ENCODE results near the gene MIDN.

Gene MIDN

GRCh38 chr19:1238369-1239303, 9.7 kb upstream of the MIDN start:
- TF ChIP-seq POLR2AphosphoS5 (IDR thresholded peaks at IDR 0.05; ENCODE audit: low read depth, low read length) (no peak), SPI1 (IDR thresholded peaks at IDR 0.05; ENCODE audit: low read depth, low read length) (no peak), TAF1 (IDR thresholded peaks at IDR 0.05; ENCODE audit: low read depth, low read length) (no peak)
- DNase-seq (ENCODE audit: insufficient read length, low spot score) (no peak), FAIRE-seq (no peak)

DNA sequence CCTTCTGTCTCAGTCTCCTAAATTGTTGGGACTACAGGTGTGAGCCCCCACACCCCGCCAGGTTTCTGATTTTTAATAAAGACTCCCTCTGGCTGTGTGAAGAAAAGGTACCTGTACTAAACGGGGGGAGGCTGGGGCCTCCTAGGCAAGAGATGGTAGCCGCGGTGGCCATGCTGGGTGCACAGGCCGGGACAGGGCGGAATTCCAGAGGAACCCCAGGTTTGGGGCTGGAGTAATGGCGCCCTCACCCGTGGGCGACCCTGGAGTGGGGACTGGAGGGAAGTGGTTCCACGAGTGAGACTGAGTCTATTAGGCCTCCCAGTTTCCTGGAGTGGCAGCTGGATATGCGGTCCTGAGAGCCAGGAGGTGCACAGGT, 9.0 kb upstream of the MIDN start:
- DNase-seq (ENCODE audit: insufficient read length, low spot score) = no peak
- TF ChIP-seq TAF1 (IDR thresholded peaks at IDR 0.05; ENCODE audit: low read depth, low read length) (no peak), PAX5 (IDR thresholded peaks at IDR 0.05; ENCODE audit: insufficient read depth, low read length, severe bottlenecking) (no peak), POLR2A (IDR thresholded peaks at IDR 0.05; ENCODE audit: low read depth, low read length) (no peak), POU2F2 (IDR thresholded peaks at IDR 0.05; ENCODE audit: low read depth, low read length) (no peak), SPI1 (IDR thresholded peaks at IDR 0.05; ENCODE audit: low read depth, low read length) (no peak), POLR2AphosphoS5 (IDR thresholded peaks at IDR 0.05; ENCODE audit: low read depth, low read length) (no peak)
- no peak for FAIRE-seq

GRCh38 chr19:1239796-1240737, 8.3 kb upstream of the MIDN start:
- DNase-seq (ENCODE audit: insufficient read length, low spot score) (peak; percentile 100), FAIRE-seq (peak; percentile 95)
- no peak for TF ChIP-seq PAX5 (IDR thresholded peaks at IDR 0.05; ENCODE audit: insufficient read depth, low read length, severe bottlenecking)
- no peak for TF ChIP-seq POLR2A (IDR thresholded peaks at IDR 0.05; ENCODE audit: low read depth, low read length)
- TF ChIP-seq TAF1 (IDR thresholded peaks at IDR 0.05; ENCODE audit: low read depth, low read length) = no peak
- no peak for TF ChIP-seq POLR2AphosphoS5 (IDR thresholded peaks at IDR 0.05; ENCODE audit: low read depth, low read length)
- no peak for TF ChIP-seq SPI1 (IDR thresholded peaks at IDR 0.05; ENCODE audit: low read depth, low read length)
- no peak for TF ChIP-seq POU2F2 (IDR thresholded peaks at IDR 0.05; ENCODE audit: low read depth, low read length)

- DNase-seq (ENCODE audit: insufficient read length, low spot score) (no peak), FAIRE-seq (peak; percentile 33)
- TF ChIP-seq POU2F2 (IDR thresholded peaks at IDR 0.05; ENCODE audit: low read depth, low read length) = no peak
- no peak for TF ChIP-seq PAX5 (IDR thresholded peaks at IDR 0.05; ENCODE audit: insufficient read depth, low read length, severe bottlenecking)
- TF ChIP-seq TAF1 (IDR thresholded peaks at IDR 0.05; ENCODE audit: low read depth, low read length) = no peak
- TF ChIP-seq SPI1 (IDR thresholded peaks at IDR 0.05; ENCODE audit: low read depth, low read length) = no peak
- TF ChIP-seq POLR2AphosphoS5 (IDR thresholded peaks at IDR 0.05; ENCODE audit: low read depth, low read length) = no peak
These were observed 7.5 kb upstream of the MIDN start for GRCh38 chr19:1240925-1241324.

DNA sequence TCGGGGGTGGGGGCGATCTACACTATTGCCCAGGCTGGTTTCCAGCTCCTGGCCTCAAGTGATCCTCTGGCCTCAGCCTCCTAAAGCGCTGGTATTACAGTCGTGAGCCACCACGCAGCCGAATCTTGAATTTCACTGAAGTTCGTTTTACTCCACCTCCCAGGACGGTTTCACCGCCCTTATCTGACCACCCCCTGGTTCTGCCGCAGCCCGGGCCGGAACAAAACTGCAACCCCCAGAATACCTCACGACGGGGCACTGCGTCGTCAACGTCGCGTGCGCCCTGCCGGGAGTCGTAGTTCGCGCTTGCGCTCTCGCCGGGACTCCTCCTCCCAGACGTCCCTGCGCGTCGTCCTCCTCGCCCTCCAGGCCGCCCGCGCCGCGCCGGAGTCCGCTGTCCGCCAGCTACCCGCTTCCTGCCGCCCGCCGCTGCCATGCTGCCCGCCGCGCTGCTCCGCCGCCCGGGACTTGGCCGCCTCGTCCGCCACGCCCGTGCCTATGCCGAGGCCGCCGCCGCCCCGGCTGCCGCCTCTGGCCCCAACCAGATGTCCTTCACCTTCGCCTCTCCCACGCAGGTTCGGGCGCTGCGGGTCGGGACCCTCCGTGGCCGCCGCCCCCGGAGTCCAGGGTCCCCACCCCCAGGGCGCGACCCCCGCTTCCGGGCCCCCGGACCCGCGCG, 6.8 kb upstream of the MIDN start, which contains the start of gene ATP5F1D:
Gene ATP5F1D, plus strand, starts transcription at position 335 of the 679 bp plus-strand sequence. Its CDS starts 100 bp downstream, at position 435.
- peak; percentile 30; the same call in 1 of the 2 replicates for TF ChIP-seq TAF1 (IDR thresholded peaks at IDR 0.05; ENCODE audit: low read depth, low read length)
- no peak for TF ChIP-seq POLR2A (IDR thresholded peaks at IDR 0.05; ENCODE audit: low read depth, low read length)
- TF ChIP-seq POU2F2 (IDR thresholded peaks at IDR 0.05; ENCODE audit: low read depth, low read length) = no peak
- TF ChIP-seq PAX5 (IDR thresholded peaks at IDR 0.05; ENCODE audit: insufficient read depth, low read length, severe bottlenecking) = no peak
- no peak for TF ChIP-seq POLR2AphosphoS5 (IDR thresholded peaks at IDR 0.05; ENCODE audit: low read depth, low read length)
- DNase-seq (ENCODE audit: insufficient read length, low spot score) (peak; percentile 98), FAIRE-seq (peak; percentile 100)

DNA sequence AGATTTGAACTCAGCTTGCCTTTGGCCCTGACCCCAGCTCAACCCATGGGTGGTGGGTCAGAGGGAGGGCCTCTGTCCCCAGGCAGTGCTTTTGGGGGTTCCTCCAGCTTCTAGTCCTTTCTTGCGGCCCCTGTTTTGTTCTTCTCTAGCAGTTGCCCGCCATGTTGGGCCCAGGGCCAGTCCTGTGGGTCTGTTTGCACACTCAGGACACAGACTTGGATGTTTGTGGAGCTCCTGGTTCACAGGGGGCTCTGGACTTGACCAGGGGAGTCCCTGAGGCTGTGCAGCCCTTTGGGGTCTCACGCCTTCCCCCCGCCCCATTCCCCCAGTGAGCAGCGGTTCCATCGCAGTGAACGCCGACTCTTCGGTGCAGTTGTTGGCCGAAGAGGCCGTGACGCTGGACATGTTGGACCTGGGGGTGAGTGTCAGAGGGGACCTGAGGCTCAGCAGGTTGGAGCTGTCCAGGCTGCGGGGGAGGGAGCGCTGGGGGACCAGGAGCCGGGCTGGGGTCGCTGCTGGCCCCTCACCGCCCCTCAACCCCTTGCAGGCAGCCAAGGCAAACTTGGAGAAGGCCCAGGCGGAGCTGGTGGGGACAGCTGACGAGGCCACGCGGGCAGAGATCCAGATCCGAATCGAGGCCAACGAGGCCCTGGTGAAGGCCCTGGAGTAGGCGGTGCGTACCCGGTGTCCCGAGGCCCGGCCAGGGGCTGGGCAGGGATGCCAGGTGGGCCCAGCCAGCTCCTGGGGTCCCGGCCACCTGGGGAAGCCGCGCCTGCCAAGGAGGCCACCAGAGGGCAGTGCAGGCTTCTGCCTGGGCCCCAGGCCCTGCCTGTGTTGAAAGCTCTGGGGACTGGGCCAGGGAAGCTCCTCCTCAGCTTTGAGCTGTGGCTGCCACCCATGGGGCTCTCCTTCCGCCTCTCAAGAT, 4.4 kb upstream of the MIDN start:
- FAIRE-seq = peak; percentile 28

DNA sequence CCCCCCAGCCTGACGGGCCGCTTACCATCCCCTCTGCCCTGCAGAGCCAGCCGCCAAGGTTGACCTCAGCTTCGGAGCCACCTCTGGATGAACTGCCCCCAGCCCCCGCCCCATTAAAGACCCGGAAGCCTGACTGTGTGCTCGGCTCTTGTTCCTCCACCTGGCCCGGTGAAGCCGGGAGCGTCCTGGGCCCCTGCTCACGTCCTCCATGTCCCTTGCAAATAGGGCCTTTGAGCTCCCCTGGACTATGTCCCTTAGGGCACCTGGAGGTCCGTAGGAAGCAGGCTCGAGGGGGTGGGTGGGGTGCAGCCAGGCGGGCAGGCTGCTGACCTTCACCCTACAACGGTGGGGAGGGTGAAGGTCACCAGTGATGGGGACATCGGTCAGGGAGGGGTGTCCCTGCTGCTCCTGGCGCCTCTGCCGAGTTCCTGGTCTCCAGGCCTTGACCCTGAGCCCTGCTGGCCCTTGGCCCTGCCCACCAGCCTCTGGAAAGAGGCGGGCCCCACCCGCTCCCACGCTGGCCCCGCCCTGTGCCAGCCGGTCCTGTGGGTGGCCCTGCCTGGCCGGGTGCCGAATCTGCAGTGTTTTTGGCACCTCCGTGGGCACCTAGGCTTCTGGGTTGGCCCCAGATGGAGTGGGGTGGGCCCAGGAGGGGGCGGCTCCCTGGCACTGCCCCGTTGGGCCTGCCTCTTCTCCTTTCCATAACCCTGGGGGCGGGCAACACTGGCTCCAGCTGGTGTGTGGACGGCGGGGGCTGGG, 3.5 kb upstream of the MIDN start:
- FAIRE-seq = no peak
- TF ChIP-seq POLR2AphosphoS5 (IDR thresholded peaks at IDR 0.05; ENCODE audit: low read depth, low read length) (no peak), SPI1 (IDR thresholded peaks at IDR 0.05; ENCODE audit: low read depth, low read length) (no peak), PAX5 (IDR thresholded peaks at IDR 0.05; ENCODE audit: insufficient read depth, low read length, severe bottlenecking) (no peak), TAF1 (IDR thresholded peaks at IDR 0.05; ENCODE audit: low read depth, low read length) (no peak), POLR2A (IDR thresholded peaks at IDR 0.05; ENCODE audit: low read depth, low read length) (no peak), POU2F2 (IDR thresholded peaks at IDR 0.05; ENCODE audit: low read depth, low read length) (no peak)
- no peak for DNase-seq (ENCODE audit: insufficient read length, low spot score)

More for the DNA sequence above, 4.4 kb upstream of the MIDN start:
- no peak for TF ChIP-seq POLR2AphosphoS5 (IDR thresholded peaks at IDR 0.05; ENCODE audit: low read depth, low read length)
- no peak for TF ChIP-seq POLR2A (IDR thresholded peaks at IDR 0.05; ENCODE audit: low read depth, low read length)
- no peak for TF ChIP-seq TAF1 (IDR thresholded peaks at IDR 0.05; ENCODE audit: low read depth, low read length)
- TF ChIP-seq POU2F2 (IDR thresholded peaks at IDR 0.05; ENCODE audit: low read depth, low read length) = no peak
- TF ChIP-seq SPI1 (IDR thresholded peaks at IDR 0.05; ENCODE audit: low read depth, low read length) = no peak
- no peak for TF ChIP-seq PAX5 (IDR thresholded peaks at IDR 0.05; ENCODE audit: insufficient read depth, low read length, severe bottlenecking)
- DNase-seq (ENCODE audit: insufficient read length, low spot score) = peak; percentile 90

Data from GM12891 (cell line).